HuH-7.5 (cell line): Measurements from ENCODE around the gene SLC3A2.
"Not testable (repeated sequence)": the region's sequence is repeated elsewhere in the genome, so short reads cannot be mapped to it uniquely, and the experiment has no call there.

Source experiments
- DNase-seq: peaks from one replicate; pipeline ENCODE4 v3.0.0; 2011; ENCODE audit warnings: low spot score

The SLC3A2 gene

GRCh38 chr11:62852523-62853188 is 28.0 kb upstream of the SLC3A2 start:
- no peak for DNase-seq

GRCh38 chr11:62853279-62853965 is 27.3 kb upstream of the SLC3A2 start:
- DNase-seq: no peak

- DNase-seq: no peak
These were observed 26.5 kb upstream of the SLC3A2 start for GRCh38 chr11:62854013-62854824.

- no peak for DNase-seq
These were observed 25.7 kb upstream of the SLC3A2 start for GRCh38 chr11:62854825-62855570.

- peak; percentile 83 for DNase-seq
These were observed 24.9 kb upstream of the SLC3A2 start for GRCh38 chr11:62855571-62856332.

- DNase-seq: no peak
These were observed 24.3 kb upstream of the SLC3A2 start for GRCh38 chr11:62856333-62856895.

GRCh38 chr11:62857541-62857982 is 23.1 kb upstream of the SLC3A2 start:
- DNase-seq: no peak

- DNase-seq: no peak
These were observed 22.5 kb upstream of the SLC3A2 start for GRCh38 chr11:62858201-62858600.

GRCh38 chr11:62859281-62859703 is 21.4 kb upstream of the SLC3A2 start:
- not testable (repeated sequence) for DNase-seq

GRCh38 chr11:62860835-62861563 is 19.7 kb upstream of the SLC3A2 start:
- no peak for DNase-seq

GRCh38 chr11:62861564-62862192 is 19.0 kb upstream of the SLC3A2 start:
- DNase-seq: not testable (repeated sequence)

- no peak for DNase-seq
These were observed 16.9 kb upstream of the SLC3A2 start for GRCh38 chr11:62863687-62864335.

- no peak for DNase-seq
These were observed 15.1 kb upstream of the SLC3A2 start for GRCh38 chr11:62865635-62866034.

GRCh38 chr11:62874851-62875250 is 5.8 kb upstream of the SLC3A2 start:
- no peak for DNase-seq

- DNase-seq: no peak
These were observed 4.8 kb upstream of the SLC3A2 start for GRCh38 chr11:62875698-62876478.

GRCh38 chr11:62876712-62877111 is 4.0 kb upstream of the SLC3A2 start:
- no peak for DNase-seq

- DNase-seq: no peak
These were observed 1.3 kb upstream of the SLC3A2 start for GRCh38 chr11:62879235-62879978.
